PC-3 (cell line): Measurements from ENCODE around the gene TAF3. TPM values are rescaled to one million over a fixed set of nuclear protein-coding genes. Genes with fewer than 3 reads are reported as not detected.

ENCODE experiments used
- ATAC-seq: fragments of 200-7000 bp; cut with Tn5 transposase; 2 replicates; pipeline ENCODE4 v1.9.1; 2020; ENCODE audit warnings: mild to moderate bottlenecking, moderate library complexity
- BruUV-seq: library from RNA; stranded (reverse); fragments of 400-500 nt; replicated peaks from 2 replicates; lab custom pipeline; 2021; lab: Mats Ljungman, UMichigan
- CTCF ChIA-PET: fragments of 300-600 bp; sonication (Branson Sonifier 250); formaldehyde crosslinking; loops from one replicate; lab custom pipeline; 2022; ENCODE audit warnings: antibody characterized with exemption; lab: Charles Lee
- POLR2A ChIA-PET: fragments of 300-600 bp; sonication (Branson Sonifier 250); formaldehyde crosslinking; loops from one replicate; lab custom pipeline; 2022; ENCODE audit warnings: antibody characterized with exemption; ENCODE audit not compliant: unreplicated experiment; lab: Charles Lee
- DNase-seq: peaks from one replicate; pipeline ENCODE4 v3.0.0-alpha.2; 2015
- H2AFZ ChIP-seq: fragments of 300-600 bp; sonication (generic); 2 replicates; pipeline ENCODE4 v1.6.0; 2016; ENCODE audit warnings: antibody characterized with exemption, low read length
- H3F3A ChIP-seq: fragments of 300-600 bp; sonication (generic); one replicate; pipeline ENCODE4 v1.6.0; 2017; ENCODE audit warnings: antibody characterized with exemption, low read length, control low read depth, mild to moderate bottlenecking; ENCODE audit not compliant: unreplicated experiment
- H3K27ac ChIP-seq: fragments of 300-600 bp; sonication (generic); 2 replicates; pipeline ENCODE4 v1.5.1; 2016; ENCODE audit warnings: mild to moderate bottlenecking, low read length
- H3K27me3 ChIP-seq: fragments of 300-600 bp; sonication (generic); 2 replicates; pipeline ENCODE4 v1.6.1; 2016; ENCODE audit warnings: low read length, mixed read lengths
- H3K36me3 ChIP-seq: fragments of 300-600 bp; sonication (generic); 2 replicates; pipeline ENCODE4 v1.6.1; 2016; ENCODE audit warnings: low read depth, mixed run types, low read length, mixed read lengths
- H3K4me1 ChIP-seq: fragments of 300-600 bp; sonication (generic); 2 replicates; pipeline ENCODE4 v1.5.1; 2016; ENCODE audit warnings: low read length; ENCODE audit not compliant: insufficient read depth
- H3K4me2 ChIP-seq: fragments of 300-600 bp; sonication (generic); 2 replicates; pipeline ENCODE4 v1.6.0; 2016; ENCODE audit warnings: low read length
- H3K4me3 ChIP-seq: fragments of 300-600 bp; sonication (generic); 2 replicates; pipeline ENCODE4 v1.5.1; 2016; ENCODE audit warnings: mild to moderate bottlenecking, low read length, mixed read lengths
- H3K79me2 ChIP-seq: fragments of 300-600 bp; sonication (generic); 2 replicates; pipeline ENCODE4 v1.6.1; 2017; ENCODE audit warnings: low read length, mixed read lengths
- H3K9ac ChIP-seq: fragments of 300-600 bp; sonication (generic); 2 replicates; pipeline ENCODE4 v1.6.0; 2016; ENCODE audit warnings: mild to moderate bottlenecking, low read length
- H3K9me2 ChIP-seq: fragments of 300-600 bp; sonication (generic); replicated peaks from 2 replicates; pipeline ENCODE4 v1.6.1; 2016; ENCODE audit warnings: mixed run types, low read length, mixed read lengths
- H3K9me3 ChIP-seq: fragments of 300-600 bp; sonication (generic); 2 replicates; pipeline ENCODE4 v1.6.1; 2016; ENCODE audit warnings: low read length, mixed read lengths
- H4K20me1 ChIP-seq: fragments of 300-600 bp; sonication (generic); 2 replicates; pipeline ENCODE4 v1.6.1; 2016; ENCODE audit warnings: low read length, mixed read lengths
- EZH2 ChIP-seq: fragments of 300-600 bp; sonication (generic); IDR thresholded peaks from one replicate; pipeline ENCODE4 v1.6.1; 2017; ENCODE audit warnings: antibody characterized with exemption, mild to moderate bottlenecking, low read length; ENCODE audit not compliant: unreplicated experiment
- EZH2phosphoT487 ChIP-seq: fragments of 300-600 bp; sonication (generic); IDR thresholded peaks from 2 replicates; pipeline ENCODE4 v1.6.1; 2018; ENCODE audit warnings: mild to moderate bottlenecking, antibody characterized with exemption, low read length, borderline replicate concordance
- intact Hi-C: fragments of 100-400 bp; cut with micrococcal nuclease; formaldehyde crosslinking; loops from 2 replicates; pipeline ENCODE4 v1.9.0; 2023
- total RNA-seq: library from RNA; depleted of rRNA; stranded (reverse); fragments of >200 nt; gene quantifications from 2 replicates; pipeline ENCODE4 v1.2.3, GENCODE V29; 2014
- TF ChIP-seq, protein P1 (sequence below): fragments of 300-600 bp; sonication (generic); conservative IDR thresholded peaks from 2 replicates; pipeline ENCODE4 v1.5.1; 2017; ENCODE audit warnings: antibody characterized with exemption, low read depth, mild to moderate bottlenecking, low read length

The TAF3 gene
- total RNA-seq, 1 experiment from 2014 or later = 2.0 TPM

- Histone ChIP-seq H4K20me1 (no peaks in the 10 kb centered on the region), H3K36me3 (no peaks in the 10 kb centered on the region), H3K79me2 (no peaks in the 10 kb centered on the region), H3K4me3 (no peak overlapping the region), H3K4me2 (no peak overlapping the region), H2AFZ (no peak overlapping the region), H3F3A (no peaks in the 10 kb centered on the region), H3K27ac (no peak overlapping the region), H3K4me1 (peaks cover 5% of the 10 kb centered on the region; the same call in 1 of the 2 replicates), H3K27me3 (no peaks in the 10 kb centered on the region), H3K9me2 (no peaks in the 10 kb centered on the region), H3K9ac (no peak overlapping the region), H3K9me3 (no peaks in the 10 kb centered on the region)
- TF ChIP-seq, protein P1, sequence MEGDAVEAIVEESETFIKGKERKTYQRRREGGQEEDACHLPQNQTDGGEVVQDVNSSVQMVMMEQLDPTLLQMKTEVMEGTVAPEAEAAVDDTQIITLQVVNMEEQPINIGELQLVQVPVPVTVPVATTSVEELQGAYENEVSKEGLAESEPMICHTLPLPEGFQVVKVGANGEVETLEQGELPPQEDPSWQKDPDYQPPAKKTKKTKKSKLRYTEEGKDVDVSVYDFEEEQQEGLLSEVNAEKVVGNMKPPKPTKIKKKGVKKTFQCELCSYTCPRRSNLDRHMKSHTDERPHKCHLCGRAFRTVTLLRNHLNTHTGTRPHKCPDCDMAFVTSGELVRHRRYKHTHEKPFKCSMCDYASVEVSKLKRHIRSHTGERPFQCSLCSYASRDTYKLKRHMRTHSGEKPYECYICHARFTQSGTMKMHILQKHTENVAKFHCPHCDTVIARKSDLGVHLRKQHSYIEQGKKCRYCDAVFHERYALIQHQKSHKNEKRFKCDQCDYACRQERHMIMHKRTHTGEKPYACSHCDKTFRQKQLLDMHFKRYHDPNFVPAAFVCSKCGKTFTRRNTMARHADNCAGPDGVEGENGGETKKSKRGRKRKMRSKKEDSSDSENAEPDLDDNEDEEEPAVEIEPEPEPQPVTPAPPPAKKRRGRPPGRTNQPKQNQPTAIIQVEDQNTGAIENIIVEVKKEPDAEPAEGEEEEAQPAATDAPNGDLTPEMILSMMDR = no peak
- TF ChIP-seq EZH2 (no peak), EZH2phosphoT487 (no peak)
- ATAC-seq (no peak), DNase-seq (no peak)
- intact Hi-C loops = no loop called here
- BruUV-seq = no TSS peak
- ChIA-PET CTCF (no interaction called here), POLR2A (no interaction called here)
Observed at GRCh38 chr10:7957591-7957990, 139.3 kb downstream of the TAF3 start.

GRCh38 chr10:7958442-7958841 lies 140.1 kb downstream of the TAF3 start:
- Histone ChIP-seq H3K36me3 (no peaks in the 10 kb centered on the region), H3K4me1 (peaks cover 5% of the 10 kb centered on the region; the same call in 1 of the 2 replicates), H3K9me2 (no peaks in the 10 kb centered on the region), H4K20me1 (no peaks in the 10 kb centered on the region), H3K27me3 (no peaks in the 10 kb centered on the region), H3K9me3 (no peaks in the 10 kb centered on the region), H3K79me2 (no peaks in the 10 kb centered on the region), H3F3A (no peaks in the 10 kb centered on the region), H3K27ac (no peak overlapping the region), H3K4me2 (no peak overlapping the region), H2AFZ (no peak overlapping the region), H3K9ac (no peak overlapping the region), H3K4me3 (no peak overlapping the region)
- BruUV-seq = no TSS peak
- POLR2A ChIA-PET = no interaction called here
- intact Hi-C loops = no loop called here
- CTCF ChIA-PET = no interaction called here
- DNase-seq (no peak), ATAC-seq (no peak)
- TF ChIP-seq EZH2 = no peak
- no peak for TF ChIP-seq EZH2phosphoT487
- TF ChIP-seq, protein P1 = no peak

DNA sequence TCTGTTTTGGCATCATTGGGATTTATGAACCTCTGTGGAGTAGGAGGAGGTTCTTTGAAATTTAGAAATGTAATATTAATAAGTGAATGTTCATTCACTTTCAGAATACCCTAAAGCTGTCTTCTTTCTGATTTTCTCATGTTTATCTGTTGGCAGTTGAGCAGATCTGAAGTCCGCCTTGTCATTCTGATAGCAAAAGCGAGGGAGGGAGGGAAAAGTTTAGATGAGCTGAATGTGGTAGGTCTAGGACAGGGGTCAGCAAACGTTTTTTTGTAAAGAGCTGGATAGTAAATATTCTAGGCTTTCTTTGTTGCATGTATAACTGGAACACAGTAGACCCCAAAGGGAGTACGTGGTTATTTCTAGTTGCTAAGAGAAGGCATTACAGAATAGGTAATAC lies 141.8 kb downstream of the TAF3 start:
- Histone ChIP-seq H3K4me3 (no peak overlapping the region), H3K27ac (no peak overlapping the region), H3K79me2 (no peaks in the 10 kb centered on the region), H3K9ac (no peak overlapping the region), H3F3A (no peaks in the 10 kb centered on the region), H4K20me1 (no peaks in the 10 kb centered on the region), H3K4me1 (peaks cover 5% of the 10 kb centered on the region; the same call in 1 of the 2 replicates), H2AFZ (no peak overlapping the region), H3K4me2 (no peak overlapping the region), H3K9me2 (no peaks in the 10 kb centered on the region), H3K9me3 (no peaks in the 10 kb centered on the region), H3K36me3 (no peaks in the 10 kb centered on the region), H3K27me3 (no peaks in the 10 kb centered on the region)
- ChIA-PET CTCF (no interaction called here), POLR2A (no interaction called here)
- intact Hi-C loops = no loop called here
- DNase-seq (no peak), ATAC-seq (no peak)
- BruUV-seq = no TSS peak
- TF ChIP-seq, protein P1 = no peak
- TF ChIP-seq EZH2 (no peak), EZH2phosphoT487 (no peak)
